HEK293 (cell line): ENCODE measurements around the gene VWA3A.
"Not testable (repeated sequence)": the region's sequence is repeated elsewhere in the genome, so short reads cannot be mapped to it uniquely, and the experiment has no call there.

Experiments used
- CTCF ChIA-PET: fragments of 350-600 bp; formaldehyde crosslinking; extraction: SDS; loops from one replicate; lab custom pipeline; 2021; ENCODE audit warnings: antibody characterized with exemption; lab: Yijun Ruan, JAX
- POLR2A ChIA-PET: fragments of 300-600 bp; formaldehyde crosslinking; extraction: SDS; loops from one replicate; lab custom pipeline; 2020; ENCODE audit warnings: antibody characterized with exemption, inconsistent platforms; lab: Yijun Ruan, JAX
- H3K27ac ChIP-seq: fragments of 200-500 bp; sonication (Bioruptor generic); 2 replicates; pipeline ENCODE4 v1.5.1; 2014; ENCODE audit warnings: low read depth, low read length, control low read depth, inconsistent platforms; ENCODE audit errors: extremely low read depth
- H3K36me3 ChIP-seq, 2 experiments: fragments of 200-500 bp in 1 of 2; sonication (Bioruptor generic) in 1 of 2; 1 replicate in 1 of 2; 2 replicates in 1 of 2; pipeline ENCODE4 v1.5.1; 2014 to 2017; ENCODE audit warnings: inconsistent platforms in 2 of 2, low read length in 2 of 2; ENCODE audit not compliant: control insufficient read depth in 2 of 2, insufficient read depth in 1 of 2
- H3K4me1 ChIP-seq: fragments of 200-500 bp; sonication (Bioruptor generic); 2 replicates; pipeline ENCODE4 v1.5.1; 2014; ENCODE audit warnings: mild to moderate bottlenecking, low read length, inconsistent platforms; ENCODE audit not compliant: control insufficient read depth, insufficient read depth
- H3K4me3 ChIP-seq: 2 replicates; pipeline ENCODE4 v1.5.1; 2011; ENCODE audit warnings: low read depth, mild to moderate bottlenecking, control low read depth, low read length, moderate library complexity
- H3K9me3 ChIP-seq: fragments of 200-500 bp; sonication (Bioruptor generic); 2 replicates; pipeline ENCODE4 v1.5.1; 2014; ENCODE audit warnings: low read depth, low read length, inconsistent platforms; ENCODE audit not compliant: control insufficient read depth, insufficient read depth
- GLIS2 ChIP-seq: fragments of 450-650 bp; formaldehyde crosslinking; IDR thresholded peaks from 2 replicates; pipeline ENCODE4 v1.5.1; 2016; ENCODE audit warnings: missing biosample characterization, missing genetic modification characterization
- HOXD13 ChIP-seq: sonication (generic); formaldehyde crosslinking; IDR thresholded peaks from 2 replicates; pipeline ENCODE4 v1.8.0; 2022; ENCODE audit warnings: missing genetic modification reagents, borderline replicate concordance
- KLF8 ChIP-seq: fragments of 450-650 bp; formaldehyde crosslinking; IDR thresholded peaks from 2 replicates; pipeline ENCODE4 v1.5.1; 2016; ENCODE audit warnings: missing biosample characterization, missing genetic modification characterization
- REPIN1 ChIP-seq: fragments of 450-650 bp; formaldehyde crosslinking; IDR thresholded peaks from 2 replicates; pipeline ENCODE4 v1.5.1; 2017; ENCODE audit warnings: missing biosample characterization, missing genetic modification characterization, low read depth
- SETDB1 ChIP-seq: IDR thresholded peaks from one replicate; pipeline ENCODE4 v1.6.1; 2017; ENCODE audit warnings: mild to moderate bottlenecking, low read length, moderate library complexity, mixed read lengths; ENCODE audit not compliant: insufficient read length
- TRIM28 ChIP-seq: IDR thresholded peaks from 2 replicates; pipeline ENCODE4 v1.6.1; 2011; ENCODE audit warnings: low read length, control low read depth, borderline replicate concordance
- ZBTB44 ChIP-seq: fragments of 450-650 bp; IDR thresholded peaks from 2 replicates; pipeline ENCODE4 v1.5.1; 2018; ENCODE audit warnings: missing biosample characterization, mild to moderate bottlenecking, missing genetic modification characterization
- ZNF121 ChIP-seq: fragments of 450-650 bp; formaldehyde crosslinking; IDR thresholded peaks from 2 replicates; pipeline ENCODE4 v1.5.1; 2016; ENCODE audit warnings: missing biosample characterization, missing genetic modification characterization
- ZNF138 ChIP-seq: fragments of 450-650 bp; formaldehyde crosslinking; IDR thresholded peaks from 2 replicates; pipeline ENCODE4 v1.5.1; 2016; ENCODE audit warnings: missing biosample characterization, missing genetic modification characterization, borderline replicate concordance
- ZNF19 ChIP-seq: fragments of 450-650 bp; formaldehyde crosslinking; IDR thresholded peaks from 2 replicates; pipeline ENCODE4; 2016; ENCODE audit warnings: missing biosample characterization, missing genetic modification characterization, low read depth
- ZNF266 ChIP-seq: fragments of 450-650 bp; formaldehyde crosslinking; IDR thresholded peaks from 2 replicates; pipeline ENCODE4 v1.5.1; 2016; ENCODE audit warnings: missing biosample characterization, missing genetic modification characterization, low read depth
- ZNF423 ChIP-seq: fragments of 450-650 bp; formaldehyde crosslinking; IDR thresholded peaks from 2 replicates; pipeline ENCODE4 v1.5.1; 2016; ENCODE audit warnings: missing biosample characterization, missing genetic modification characterization
- ZNF513 ChIP-seq: fragments of 450-650 bp; IDR thresholded peaks from 2 replicates; pipeline ENCODE4 v1.5.1; 2018; ENCODE audit warnings: missing biosample characterization, missing genetic modification characterization
- ZNF555 ChIP-seq: fragments of 450-650 bp; formaldehyde crosslinking; conservative IDR thresholded peaks from 2 replicates; pipeline ENCODE4 v1.5.1; 2017; ENCODE audit warnings: missing biosample characterization, mild to moderate bottlenecking, missing genetic modification characterization, inconsistent platforms
- ZNF571 ChIP-seq: fragments of 450-650 bp; formaldehyde crosslinking; IDR thresholded peaks from 2 replicates; pipeline ENCODE4 v1.5.0; 2017; ENCODE audit warnings: missing biosample characterization, missing genetic modification characterization
- ZNF610 ChIP-seq: fragments of 450-650 bp; formaldehyde crosslinking; IDR thresholded peaks from 2 replicates; pipeline ENCODE4 v1.5.1; 2016; ENCODE audit warnings: missing biosample characterization, missing genetic modification characterization, borderline replicate concordance
- ZNF629 ChIP-seq: fragments of 450-650 bp; formaldehyde crosslinking; IDR thresholded peaks from 2 replicates; pipeline ENCODE4 v1.5.1; 2017; ENCODE audit warnings: missing biosample characterization, missing genetic modification characterization
- ZNF645 ChIP-seq: fragments of 450-650 bp; formaldehyde crosslinking; IDR thresholded peaks from 2 replicates; pipeline ENCODE4; 2016; ENCODE audit warnings: missing biosample characterization, missing genetic modification characterization
- ZNF677 ChIP-seq: fragments of 450-650 bp; IDR thresholded peaks from 2 replicates; pipeline ENCODE4 v1.5.0; 2018; ENCODE audit warnings: missing biosample characterization, mild to moderate bottlenecking, missing genetic modification characterization, moderate library complexity
- ZNF707 ChIP-seq: fragments of 450-650 bp; formaldehyde crosslinking; IDR thresholded peaks from 2 replicates; pipeline ENCODE4 v1.5.1; 2016; ENCODE audit warnings: missing biosample characterization, missing genetic modification characterization
- ZSCAN23 ChIP-seq: fragments of 450-650 bp; formaldehyde crosslinking; IDR thresholded peaks from 2 replicates; pipeline ENCODE4 v1.5.1; 2016; ENCODE audit warnings: missing biosample characterization, missing genetic modification characterization
- ZSCAN30 ChIP-seq: fragments of 450-650 bp; IDR thresholded peaks from 2 replicates; pipeline ENCODE4 v1.5.1; 2018; ENCODE audit warnings: missing biosample characterization, mild to moderate bottlenecking, missing genetic modification characterization, moderate library complexity
- ZXDB ChIP-seq: fragments of 450-650 bp; formaldehyde crosslinking; IDR thresholded peaks from 2 replicates; pipeline ENCODE4 v1.5.1; 2016; ENCODE audit warnings: missing biosample characterization, missing genetic modification characterization

Gene VWA3A

GRCh38 chr16:22172642-22173041 is 80.3 kb downstream of the VWA3A start:
- POLR2A ChIA-PET, H3K4me3 ChIP-seq, H3K36me3 ChIP-seq, H3K4me1 ChIP-seq, H3K9me3 ChIP-seq, H3K27ac ChIP-seq: not testable (repeated sequence)
- CTCF ChIA-PET: interaction anchor here (1.2 to 1.6 kb wide), 2 partner anchors 73 to 516 kb away, joined by 3 read pairs; no protein-coding TSS in a partner anchor
- peak; percentile 68 for TF ChIP-seq ZNF121

GRCh38 chr16:22174642-22175041 is 82.3 kb downstream of the VWA3A start:
- POLR2A ChIA-PET: no interaction called here
- no peaks in the 10 kb centered on the region for H3K9me3 ChIP-seq
- no peak for TF ChIP-seq ZSCAN23 (tag by site-specific recombination)
- no peak for TF ChIP-seq ZNF707
- TF ChIP-seq ZNF513 (tag by site-specific recombination): no peak
- no peak for TF ChIP-seq REPIN1
- no peak for TF ChIP-seq ZNF571
- TF ChIP-seq ZNF138 (tag by site-specific recombination): no peak
- no peak for TF ChIP-seq ZBTB44 (tag by site-specific recombination)
- TF ChIP-seq TRIM28: no peak
- TF ChIP-seq HOXD13: no peak
- no peak for TF ChIP-seq SETDB1
- TF ChIP-seq KLF8 (tag by site-specific recombination): no peak
- no peak for TF ChIP-seq ZNF266 (tag by site-specific recombination)
- TF ChIP-seq ZNF645 (tag by site-specific recombination): no peak
- TF ChIP-seq ZNF677: no peak
- no peak for TF ChIP-seq ZXDB (tag by site-specific recombination)
- no peak for TF ChIP-seq ZNF610 (tag by site-specific recombination)
- TF ChIP-seq, all 188 proteins: peak for 0
- H3K4me1 ChIP-seq: no peaks in the 10 kb centered on the region
- H3K27ac ChIP-seq: no peak overlapping the region
- no peaks in the 10 kb centered on the region for H3K36me3 ChIP-seq
- CTCF ChIA-PET: interaction anchor here (0.6 to 1.1 kb wide), 3 partner anchors 14 to 75 kb away, joined by 3 to 8 read pairs (median 4); partner anchors contain the start of gene EEF2K
- no peak overlapping the region for H3K4me3 ChIP-seq

- Histone ChIP-seq H3K9me3 (no peaks in the 10 kb centered on the region), H3K4me1 (no peaks in the 10 kb centered on the region), H3K36me3 (no peaks in the 10 kb centered on the region), H3K4me3 (no peak overlapping the region), H3K27ac (no peak overlapping the region)
- CTCF ChIA-PET: interaction anchor here (0.6 to 1.2 kb wide), 4 partner anchors 10 to 178 kb away, joined by 3 to 5 read pairs (median 3); partner anchors contain the start of gene PDZD9
- POLR2A ChIA-PET: no interaction called here
- TF ChIP-seq GLIS2 (tag by site-specific recombination) (no peak), ZNF629 (no peak), ZNF19 (tag by site-specific recombination) (no peak), SETDB1 (no peak), ZNF555 (tag by site-specific recombination) (no peak), ZNF645 (tag by site-specific recombination) (no peak), ZSCAN30 (tag by site-specific recombination) (no peak), ZNF423 (tag by site-specific recombination) (no peak), ZNF121 (no peak)
- TF ChIP-seq, all 188 proteins: peak for 0
Measured at GRCh38 chr16:22177968-22178930, 85.9 kb downstream of the VWA3A start.
